Measurements from ENCODE around the gene POU6F1. TPM values are rescaled to one million over a fixed set of nuclear protein-coding genes. Genes with fewer than 3 reads are reported as not detected.

Gene POU6F1
- total and polyA plus RNA-seq, 9 of the 15 experiments (the other 6 are each of a cell fraction or from before 2014, with no cell fraction given): 0.14 to 3.3 (median 1.1) TPM

GRCh38 chr12:51238510-51239334, 20.9 kb upstream of the POU6F1 start, which contains the start of gene DAZAP2 (continued):
- TF ChIP-seq RREB1 (CRISPR knock-in tag; IDR thresholded peaks at IDR 0.05) (peak; percentile 44; the same call in 1 of the 2 replicates), KDM1A (IDR thresholded peaks at IDR 0.05) (no peak), SREBF2 (CRISPR knock-in tag; IDR thresholded peaks at IDR 0.05) (no peak), CBX1 (IDR thresholded peaks at IDR 0.05; ENCODE audit: low read depth) (peak; percentile 79; the same call in 1 of the 2 replicates), ESRRA (IDR thresholded peaks at IDR 0.05; ENCODE audit: borderline replicate concordance, low read depth) (no peak; the same call in none of the 2 replicates), KLF6 (CRISPR knock-in tag; IDR thresholded peaks at IDR 0.05; ENCODE audit: borderline replicate concordance) (no peak; the same call in 1 of the 2 replicates), TBL1XR1 (IDR thresholded peaks at IDR 0.05; ENCODE audit: low read length in 2 of 2) (no peak), NFXL1 (CRISPR knock-in tag; IDR thresholded peaks at IDR 0.05) (no peak), KAT2B (IDR thresholded peaks at IDR 0.05; ENCODE audit: low read depth, low read length) (no peak), RBFOX2 (IDR thresholded peaks at IDR 0.05; ENCODE audit: low read depth, low read length) (peak; percentile 96), SNIP1 (IDR thresholded peaks at IDR 0.05; ENCODE audit: low read depth) (no peak), SRSF3 (IDR thresholded peaks at IDR 0.05; ENCODE audit: insufficient read depth, low read length) (peak; percentile 97; the same call in 1 of the 2 replicates), PKNOX1 (IDR thresholded peaks at IDR 0.05) (peak; percentile 99), SPI1 (IDR thresholded peaks at IDR 0.05; ENCODE audit: borderline replicate concordance, low read depth, low read length) (peak; percentile 57), ZNF140 (CRISPR knock-in tag; IDR thresholded peaks at IDR 0.05) (no peak), ETV1 (tag; conservative IDR thresholded peaks at IDR 0.05; ENCODE audit: low read depth) (no peak; the same call in none of the 2 replicates), FOSL1 (tag; conservative IDR thresholded peaks at IDR 0.05) (no peak), MEIS2 (IDR thresholded peaks at IDR 0.05; ENCODE audit: partially characterized antibody) (peak; percentile 10), TGIF2 (CRISPR knock-in tag; IDR thresholded peaks at IDR 0.05) (no peak)
- TF ChIP-seq, protein P1, sequence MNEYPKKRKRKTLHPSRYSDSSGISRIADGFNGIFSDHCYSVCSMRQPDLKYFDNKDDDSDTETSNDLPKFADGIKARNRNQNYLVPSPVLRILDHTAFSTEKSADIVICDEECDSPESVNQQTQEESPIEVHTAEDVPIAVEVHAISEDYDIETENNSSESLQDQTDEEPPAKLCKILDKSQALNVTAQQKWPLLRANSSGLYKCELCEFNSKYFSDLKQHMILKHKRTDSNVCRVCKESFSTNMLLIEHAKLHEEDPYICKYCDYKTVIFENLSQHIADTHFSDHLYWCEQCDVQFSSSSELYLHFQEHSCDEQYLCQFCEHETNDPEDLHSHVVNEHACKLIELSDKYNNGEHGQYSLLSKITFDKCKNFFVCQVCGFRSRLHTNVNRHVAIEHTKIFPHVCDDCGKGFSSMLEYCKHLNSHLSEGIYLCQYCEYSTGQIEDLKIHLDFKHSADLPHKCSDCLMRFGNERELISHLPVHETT (CRISPR knock-in tag; conservative IDR thresholded peaks at IDR 0.05 in 1 of 2, IDR thresholded peaks at IDR 0.05 in 1 of 2): peak in 1 of 2 experiments; percentile 31; a peak in 1 of 4 replicates

All from K562 (cell line).